HCT116 (cell line): Measurements from ENCODE around the gene CHD3.

Source experiments
- EGR1 ChIP-seq: IDR thresholded peaks from 2 replicates; pipeline ENCODE4 v1.6.1; 2012; ENCODE audit warnings: low read depth
- EZH2 ChIP-seq: fragments of 200-600 bp; sonication (generic); IDR thresholded peaks from 2 replicates; pipeline ENCODE4 v1.6.1; 2017; ENCODE audit warnings: antibody characterized with exemption, mixed run types
- FOSL1 ChIP-seq: IDR thresholded peaks from 2 replicates; pipeline ENCODE4 v1.6.1; 2012; ENCODE audit warnings: low read depth
- POLR2A ChIP-seq: IDR thresholded peaks from 2 replicates; pipeline ENCODE4 v1.7.0; 2011; ENCODE audit warnings: borderline replicate concordance; ENCODE audit not compliant: insufficient read depth, insufficient read length; ENCODE audit errors: extremely low read depth
- POLR2AphosphoS5 ChIP-seq: IDR thresholded peaks from 2 replicates; pipeline ENCODE4 v1.6.1; 2011; ENCODE audit warnings: mild to moderate bottlenecking, low read depth, low read length, moderate library complexity
- SIN3A ChIP-seq: IDR thresholded peaks from 2 replicates; pipeline ENCODE4 v1.6.1; 2012; ENCODE audit warnings: low read depth
- SRF ChIP-seq: IDR thresholded peaks from 2 replicates; pipeline ENCODE4 v1.6.1; 2012; ENCODE audit warnings: low read depth
- ZNF274 ChIP-seq: fragments of 200-500 bp; sonication (Bioruptor generic); IDR thresholded peaks from 2 replicates; pipeline ENCODE4 v1.6.1; 2014; ENCODE audit warnings: mild to moderate bottlenecking, low read depth, low read length, inconsistent platforms
- TF ChIP-seq, protein P1 (sequence below), 3 experiments: fragments of 200-600 bp in 1 of 3; sonication (generic) in 1 of 3; IDR thresholded peaks in 2 of 3; conservative IDR thresholded peaks in 1 of 3; 2 replicates each; pipeline ENCODE4 v1.5.1; 2012 to 2017; ENCODE audit warnings: low read depth in 2 of 3, low read length in 2 of 3, antibody characterized with exemption in 1 of 3, borderline replicate concordance in 1 of 3, control low read depth in 1 of 3, mild to moderate bottlenecking in 1 of 3, mixed read lengths in 1 of 3, mixed run types in 1 of 3, moderate library complexity in 1 of 3; ENCODE audit not compliant: insufficient read depth in 1 of 3
- TF ChIP-seq, protein P2 (sequence below): IDR thresholded peaks from 2 replicates; pipeline ENCODE4 v1.6.1; 2012; ENCODE audit warnings: low read depth

DNA sequence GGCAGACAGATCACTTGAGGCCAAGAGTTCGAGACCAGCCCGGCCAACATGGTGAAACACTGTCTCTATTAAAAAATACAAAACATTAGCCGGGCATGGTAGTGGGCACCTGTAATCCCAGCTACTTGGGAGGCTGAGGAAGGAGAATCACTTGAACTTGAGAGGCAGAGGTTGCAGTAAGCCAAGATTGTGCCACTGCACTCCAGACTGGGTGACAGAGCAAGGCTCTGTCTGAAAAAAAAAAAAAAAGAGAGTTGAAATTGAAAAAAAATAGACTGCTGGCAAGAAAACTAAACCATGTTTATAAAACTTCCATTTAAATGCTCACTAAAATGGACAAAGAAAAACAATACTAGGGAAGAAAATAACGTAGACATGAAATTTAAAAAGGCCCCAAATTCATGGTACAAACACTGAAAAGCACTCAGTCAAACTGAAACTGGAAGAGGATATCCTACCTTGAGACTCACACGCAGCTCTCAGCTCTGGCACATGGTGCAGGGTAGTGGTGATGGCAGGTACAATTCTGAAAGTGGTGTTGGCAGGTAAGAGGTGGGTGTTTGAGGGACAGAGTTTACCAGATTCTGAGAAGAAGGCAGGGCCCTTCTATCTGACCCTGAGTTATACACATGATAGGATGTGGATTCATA is 62.7 kb downstream of the CHD3 start:
- TF ChIP-seq, protein P1, sequence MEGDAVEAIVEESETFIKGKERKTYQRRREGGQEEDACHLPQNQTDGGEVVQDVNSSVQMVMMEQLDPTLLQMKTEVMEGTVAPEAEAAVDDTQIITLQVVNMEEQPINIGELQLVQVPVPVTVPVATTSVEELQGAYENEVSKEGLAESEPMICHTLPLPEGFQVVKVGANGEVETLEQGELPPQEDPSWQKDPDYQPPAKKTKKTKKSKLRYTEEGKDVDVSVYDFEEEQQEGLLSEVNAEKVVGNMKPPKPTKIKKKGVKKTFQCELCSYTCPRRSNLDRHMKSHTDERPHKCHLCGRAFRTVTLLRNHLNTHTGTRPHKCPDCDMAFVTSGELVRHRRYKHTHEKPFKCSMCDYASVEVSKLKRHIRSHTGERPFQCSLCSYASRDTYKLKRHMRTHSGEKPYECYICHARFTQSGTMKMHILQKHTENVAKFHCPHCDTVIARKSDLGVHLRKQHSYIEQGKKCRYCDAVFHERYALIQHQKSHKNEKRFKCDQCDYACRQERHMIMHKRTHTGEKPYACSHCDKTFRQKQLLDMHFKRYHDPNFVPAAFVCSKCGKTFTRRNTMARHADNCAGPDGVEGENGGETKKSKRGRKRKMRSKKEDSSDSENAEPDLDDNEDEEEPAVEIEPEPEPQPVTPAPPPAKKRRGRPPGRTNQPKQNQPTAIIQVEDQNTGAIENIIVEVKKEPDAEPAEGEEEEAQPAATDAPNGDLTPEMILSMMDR (IDR thresholded peaks at IDR 0.05 in 2 of 3, conservative IDR thresholded peaks at IDR 0.05 in 1 of 3; ENCODE audit: borderline replicate concordance in 1 of 3, insufficient read depth in 1 of 3, low read depth in 2 of 3, low read length in 2 of 3): no peak
- TF ChIP-seq, protein P2, sequence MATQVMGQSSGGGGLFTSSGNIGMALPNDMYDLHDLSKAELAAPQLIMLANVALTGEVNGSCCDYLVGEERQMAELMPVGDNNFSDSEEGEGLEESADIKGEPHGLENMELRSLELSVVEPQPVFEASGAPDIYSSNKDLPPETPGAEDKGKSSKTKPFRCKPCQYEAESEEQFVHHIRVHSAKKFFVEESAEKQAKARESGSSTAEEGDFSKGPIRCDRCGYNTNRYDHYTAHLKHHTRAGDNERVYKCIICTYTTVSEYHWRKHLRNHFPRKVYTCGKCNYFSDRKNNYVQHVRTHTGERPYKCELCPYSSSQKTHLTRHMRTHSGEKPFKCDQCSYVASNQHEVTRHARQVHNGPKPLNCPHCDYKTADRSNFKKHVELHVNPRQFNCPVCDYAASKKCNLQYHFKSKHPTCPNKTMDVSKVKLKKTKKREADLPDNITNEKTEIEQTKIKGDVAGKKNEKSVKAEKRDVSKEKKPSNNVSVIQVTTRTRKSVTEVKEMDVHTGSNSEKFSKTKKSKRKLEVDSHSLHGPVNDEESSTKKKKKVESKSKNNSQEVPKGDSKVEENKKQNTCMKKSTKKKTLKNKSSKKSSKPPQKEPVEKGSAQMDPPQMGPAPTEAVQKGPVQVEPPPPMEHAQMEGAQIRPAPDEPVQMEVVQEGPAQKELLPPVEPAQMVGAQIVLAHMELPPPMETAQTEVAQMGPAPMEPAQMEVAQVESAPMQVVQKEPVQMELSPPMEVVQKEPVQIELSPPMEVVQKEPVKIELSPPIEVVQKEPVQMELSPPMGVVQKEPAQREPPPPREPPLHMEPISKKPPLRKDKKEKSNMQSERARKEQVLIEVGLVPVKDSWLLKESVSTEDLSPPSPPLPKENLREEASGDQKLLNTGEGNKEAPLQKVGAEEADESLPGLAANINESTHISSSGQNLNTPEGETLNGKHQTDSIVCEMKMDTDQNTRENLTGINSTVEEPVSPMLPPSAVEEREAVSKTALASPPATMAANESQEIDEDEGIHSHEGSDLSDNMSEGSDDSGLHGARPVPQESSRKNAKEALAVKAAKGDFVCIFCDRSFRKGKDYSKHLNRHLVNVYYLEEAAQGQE: no peak
- TF ChIP-seq EZH2 (no peak), ZNF274 (no peak), SRF (no peak), EGR1 (no peak), SIN3A (no peak), FOSL1 (no peak), POLR2AphosphoS5 (no peak), POLR2A (no peak)
